ENCODE measurements around the gene CRYBB1. TPM values are rescaled to one million over a fixed set of nuclear protein-coding genes. Genes with fewer than 3 reads are reported as not detected.

CRYBB1 gene
- total RNA-seq, 1 experiment from 2014 or later = 0.12 TPM

GRCh38 chr22:26577081-26577480, 40.7 kb downstream of the CRYBB1 start:
- no peak for DNase-seq (ENCODE audit: low read depth)

DNA sequence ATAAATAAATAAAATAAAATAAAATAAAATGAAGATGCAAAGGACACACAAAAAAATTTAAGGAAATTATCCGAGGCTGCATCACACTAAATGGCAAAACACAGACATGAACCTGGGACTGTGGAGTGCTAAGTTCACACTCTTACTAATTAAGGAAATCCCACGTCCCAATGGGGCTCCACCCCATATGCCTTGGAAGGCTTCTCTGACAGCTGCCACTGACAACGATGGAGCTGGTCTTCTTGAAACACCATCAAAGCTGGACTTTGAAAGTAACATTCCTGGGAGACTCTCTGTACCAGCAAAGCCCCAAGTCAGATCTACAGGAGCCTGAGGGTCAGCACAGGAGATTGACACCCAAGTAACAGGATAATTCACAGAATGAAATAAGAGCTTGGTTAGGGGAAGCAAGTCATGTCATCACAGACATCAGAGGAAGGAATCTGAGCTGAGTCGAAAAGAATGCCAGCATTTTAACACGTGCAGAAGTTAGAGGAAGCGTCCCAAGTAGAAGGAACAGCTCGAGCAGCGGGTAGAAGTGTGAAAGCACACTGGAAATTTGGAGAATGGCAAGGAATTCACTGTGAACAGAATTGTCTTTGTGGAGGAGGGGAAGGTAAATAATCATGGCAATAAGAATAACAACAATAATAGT, 41.7 kb downstream of the CRYBB1 start:
- DNase-seq (ENCODE audit: low read depth) = no peak

DNA sequence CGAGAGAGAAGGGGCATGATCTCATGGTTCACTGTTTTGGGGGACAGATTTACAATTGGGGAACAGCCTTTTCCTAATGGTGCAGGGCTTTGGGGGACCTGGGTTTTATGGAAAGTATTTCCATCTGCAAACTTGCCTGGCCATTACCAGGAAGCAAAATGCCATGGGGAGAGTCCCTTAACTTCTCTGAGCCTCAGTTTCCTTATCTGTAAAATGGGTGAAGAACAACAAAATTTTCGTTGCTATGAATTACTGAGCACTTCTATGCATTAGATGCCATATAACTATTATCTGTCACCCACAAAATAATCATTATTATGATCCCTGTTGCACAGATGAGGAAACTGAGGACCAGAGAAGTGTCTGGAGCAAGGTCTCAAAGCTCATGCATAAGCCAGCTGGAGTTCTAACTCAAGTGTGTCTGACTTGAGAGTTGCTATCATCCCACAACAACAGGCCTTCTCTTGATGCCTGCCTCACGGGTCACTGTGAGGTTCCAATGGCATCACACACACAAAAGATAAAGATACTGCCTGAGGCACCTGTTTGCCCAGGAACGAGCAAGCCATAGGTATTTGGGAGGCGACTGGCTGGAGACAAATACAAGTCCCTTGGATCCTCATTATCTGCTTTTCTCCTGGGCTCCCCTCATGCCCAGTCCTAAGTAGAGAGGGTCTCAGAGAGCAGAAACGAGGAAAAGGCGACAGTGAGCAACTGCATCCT, 43.7 kb downstream of the CRYBB1 start:
- DNase-seq (ENCODE audit: low read depth) = no peak

GRCh38 chr22:26573026-26573662, 44.7 kb downstream of the CRYBB1 start:
- no peak for DNase-seq (ENCODE audit: low read depth)

DNA sequence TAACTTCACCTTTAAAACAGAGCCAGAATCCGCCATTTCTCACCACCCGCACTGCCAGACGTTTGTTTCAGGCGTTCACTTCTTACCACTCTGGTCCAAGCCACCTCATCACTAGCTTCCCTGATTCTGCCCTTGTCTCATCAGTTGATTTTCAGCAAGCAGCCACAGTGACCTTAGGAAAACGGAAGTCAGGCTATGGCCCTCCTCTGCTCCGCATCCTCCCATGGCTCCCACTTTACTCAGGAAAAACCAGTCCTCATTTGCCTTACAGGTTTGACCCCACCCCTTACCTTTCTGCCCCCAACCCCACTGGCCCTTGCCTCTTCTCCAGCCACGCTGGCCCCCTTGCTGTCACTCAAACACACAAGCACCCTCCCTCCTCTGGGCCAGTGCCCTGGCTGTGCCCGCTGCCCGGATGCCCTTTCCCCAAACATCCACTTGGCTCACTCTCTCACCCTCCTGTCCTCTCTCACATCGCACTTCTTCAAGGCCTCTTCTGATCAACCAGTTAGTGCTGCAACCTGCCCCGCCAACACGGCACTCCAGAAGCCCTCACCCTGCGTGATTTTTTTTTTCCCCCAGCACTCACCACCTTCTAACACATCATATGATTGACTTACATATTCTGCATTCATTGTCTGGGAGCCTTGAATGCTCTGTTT, 46.8 kb downstream of the CRYBB1 start:
- DNase-seq (ENCODE audit: low read depth) = no peak

DNA sequence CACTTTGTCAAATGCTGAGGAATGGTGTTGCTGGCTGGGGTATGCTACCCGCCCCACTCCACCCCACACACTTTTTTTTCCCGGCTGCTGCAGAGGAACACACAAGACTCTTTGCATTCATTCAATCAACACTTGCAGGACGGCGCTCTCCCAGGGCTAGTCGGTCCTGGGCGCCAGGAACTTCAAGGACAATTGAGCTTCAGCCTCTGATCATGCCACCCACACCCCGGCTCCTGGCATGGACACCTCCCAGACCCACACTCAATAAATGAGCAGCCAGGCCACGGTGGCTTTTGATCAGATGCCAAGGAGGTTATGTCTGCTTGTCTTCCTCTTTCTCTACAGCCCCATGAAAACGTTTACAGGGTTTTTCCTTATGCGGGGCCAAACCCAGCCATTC, 47.7 kb downstream of the CRYBB1 start:
- no peak for DNase-seq (ENCODE audit: low read depth)

- DNase-seq (ENCODE audit: low read depth) = peak; percentile 42
Measured at GRCh38 chr22:26568207-26568706, 49.6 kb downstream of the CRYBB1 start.

GRCh38 chr22:26567610-26568009, 50.2 kb downstream of the CRYBB1 start:
- no peak for DNase-seq (ENCODE audit: low read depth)

- no peak for DNase-seq (ENCODE audit: low read depth)
Measured at GRCh38 chr22:26566994-26567393, 50.8 kb downstream of the CRYBB1 start.

DNA sequence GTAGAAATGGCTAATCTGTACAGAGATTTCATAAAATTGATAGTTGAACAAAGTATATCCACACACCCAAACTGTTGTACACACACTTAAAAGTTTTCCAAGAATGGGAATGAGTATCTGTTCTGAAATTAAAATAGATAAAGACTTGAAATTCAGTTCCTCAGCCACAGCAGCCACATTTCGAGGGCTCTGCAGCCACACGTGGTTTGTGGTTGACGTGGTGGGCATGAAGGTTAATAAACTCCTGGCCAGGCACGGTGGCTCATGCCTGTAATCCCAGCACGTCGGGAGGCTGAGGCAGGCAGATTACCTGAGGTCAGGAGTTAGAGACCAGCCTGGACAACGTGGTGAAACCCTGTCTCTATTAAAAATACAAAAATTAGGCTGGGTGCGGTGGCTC, 51.9 kb downstream of the CRYBB1 start:
- no peak for DNase-seq (ENCODE audit: low read depth)

- no peak for DNase-seq (ENCODE audit: low read depth)
Measured at GRCh38 chr22:26565181-26565580, 52.6 kb downstream of the CRYBB1 start.

- DNase-seq (ENCODE audit: low read depth) = no peak
Measured at GRCh38 chr22:26564672-26565071, 53.2 kb downstream of the CRYBB1 start.

GRCh38 chr22:26564181-26564580, 53.6 kb downstream of the CRYBB1 start:
- DNase-seq (ENCODE audit: low read depth) = no peak

DNA sequence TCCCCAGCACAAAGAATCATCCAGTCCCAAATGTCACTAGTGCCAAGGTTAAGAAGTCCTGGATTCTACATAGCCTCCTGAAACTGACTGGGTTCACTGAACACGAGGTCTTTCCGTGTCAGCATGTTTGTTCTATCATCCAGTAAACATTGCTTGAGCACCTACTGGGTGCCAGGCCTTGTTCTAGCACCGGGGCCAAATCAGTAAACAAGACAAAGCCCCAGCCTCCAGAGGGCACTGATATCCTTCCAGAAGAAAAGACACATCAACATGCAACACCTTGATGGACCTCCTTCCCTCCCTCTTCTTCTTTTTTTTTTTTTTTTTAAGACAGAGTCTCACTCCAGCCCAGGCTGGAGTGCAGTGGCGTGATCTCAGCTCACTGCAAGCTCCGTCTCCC, 54.8 kb downstream of the CRYBB1 start:
- DNase-seq (ENCODE audit: low read depth) = no peak

- DNase-seq (ENCODE audit: low read depth) = no peak
Measured at GRCh38 chr22:26561756-26562417, 55.9 kb downstream of the CRYBB1 start.

- no peak for DNase-seq (ENCODE audit: low read depth)
Measured at GRCh38 chr22:26559961-26560575, 57.8 kb downstream of the CRYBB1 start.

DNA sequence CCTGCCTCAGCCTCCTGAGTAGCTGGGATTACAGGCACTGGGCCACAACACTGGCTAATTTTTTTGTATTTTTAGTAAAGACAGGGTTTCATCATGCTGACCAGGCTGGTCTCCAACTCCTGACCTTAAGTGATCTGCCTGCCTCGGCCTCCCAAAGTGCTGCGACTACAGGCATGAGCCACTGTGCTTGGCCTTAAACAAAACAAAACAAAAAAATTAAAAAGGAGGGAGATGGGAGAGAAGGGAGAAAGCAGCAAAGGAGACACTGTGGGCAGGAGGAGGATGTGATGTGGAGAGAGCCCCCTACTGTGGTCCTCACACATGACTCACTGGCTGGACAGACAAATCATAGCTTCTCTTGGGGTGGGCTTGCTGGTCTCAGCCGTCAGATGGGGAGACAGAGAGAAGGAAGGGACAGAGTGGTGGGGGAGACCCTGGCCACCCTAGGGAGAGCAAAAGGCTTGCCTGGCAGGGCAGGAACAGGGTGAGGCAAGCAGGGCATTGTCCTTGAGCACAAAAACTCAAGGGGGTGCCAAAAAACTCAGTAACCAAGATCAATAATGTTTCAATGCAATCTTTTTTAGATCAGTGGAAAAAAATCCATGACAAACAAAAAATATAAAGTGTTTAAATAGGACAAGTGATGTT, 59.5 kb downstream of the CRYBB1 start:
- no peak for DNase-seq (ENCODE audit: low read depth)

GRCh38 chr22:26556904-26557303, 60.9 kb downstream of the CRYBB1 start:
- no peak for DNase-seq (ENCODE audit: low read depth)

DNA sequence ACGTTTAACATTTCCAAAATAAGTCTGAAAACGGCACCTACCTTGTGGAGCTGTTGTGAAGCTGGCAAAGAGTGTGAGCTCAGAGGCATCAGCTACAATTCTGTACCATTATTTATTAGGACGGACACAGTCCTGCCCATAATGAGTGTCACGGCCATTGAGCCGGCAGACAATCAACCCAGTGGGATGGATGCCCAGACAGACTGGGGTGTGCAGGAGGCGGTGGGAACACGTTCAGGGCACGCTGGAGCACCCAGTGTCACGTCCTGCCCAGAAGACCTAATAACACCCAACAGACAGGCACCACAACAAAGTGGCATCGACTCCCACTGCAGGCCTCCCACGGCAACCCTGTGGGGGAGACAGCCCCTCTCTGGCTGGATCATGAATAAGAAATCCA, 62.3 kb downstream of the CRYBB1 start:
- no peak for DNase-seq (ENCODE audit: low read depth)

- DNase-seq (ENCODE audit: low read depth) = no peak
Measured at GRCh38 chr22:26554956-26555355, 62.9 kb downstream of the CRYBB1 start.
